Vagina (tissue), 2 donors: Measurements from ENCODE around the gene TAL1. TPM values are rescaled to one million over a fixed set of nuclear protein-coding genes. Genes with fewer than 3 reads are reported as not detected.

ENCODE experiments used
- DNase-seq, 2 donors: peaks; one replicate each; pipeline ENCODE4 v3.0.0-alpha.2; 2017; ENCODE audit errors: extremely low spot score in 2 of 2
- H3K27ac ChIP-seq: fragments of 200-600 bp; sonication (generic); one replicate; pipeline ENCODE4 v1.5.1; 2019
- H3K27me3 ChIP-seq: fragments of 200-600 bp; sonication (generic); one replicate; pipeline ENCODE4 v1.5.1; 2019
- H3K36me3 ChIP-seq, 2 donors: fragments of 200-600 bp; sonication (generic); one replicate each; pipeline ENCODE4 v1.5.1; 2017 to 2019
- H3K4me1 ChIP-seq: fragments of 200-600 bp; sonication (generic); one replicate; pipeline ENCODE4 v1.5.1; 2019
- H3K4me3 ChIP-seq, 2 donors: fragments of 200-600 bp; sonication (generic); 1 replicate in 1 of 2; 2 replicates in 1 of 2; pipeline ENCODE4 v1.5.1; 2016 to 2019
- H3K9me3 ChIP-seq: fragments of 200-600 bp; sonication (generic); one replicate; pipeline ENCODE4 v1.5.1; 2019
- POLR2A ChIP-seq, 2 donors: fragments of 450-650 bp; IDR thresholded peaks; one replicate each; pipeline ENCODE4 v1.6.1; 2017; ENCODE audit warnings: antibody characterized with exemption in 2 of 2, mild to moderate bottlenecking in 2 of 2, moderate library complexity in 2 of 2
- POLR2AphosphoS5 ChIP-seq, 2 donors: sonication (generic); formaldehyde crosslinking; IDR thresholded peaks; one replicate each; pipeline ENCODE4 v1.9.0; 2017; ENCODE audit warnings: antibody characterized with exemption in 2 of 2, mild to moderate bottlenecking in 2 of 2, low read depth in 1 of 2; ENCODE audit not compliant: insufficient read depth in 1 of 2
- intact Hi-C: fragments of 100-400 bp; cut with DNase I; formaldehyde crosslinking; loops from one replicate; pipeline ENCODE4 v1.15.1; 2023
- total RNA-seq: library from RNA; depleted of rRNA; stranded (reverse); fragments of >200 nt; gene quantifications from one replicate; pipeline ENCODE4 v1.2.3, GENCODE V29; 2016
- TF ChIP-seq, protein P1 (sequence below), 3 experiments: fragments of 450-650 bp in 2 of 3; fragments of 200-600 bp in 1 of 3; sonication (generic) in 1 of 3; IDR thresholded peaks; one replicate each; pipeline ENCODE4 v1.5.1; 2017 to 2019; ENCODE audit warnings: antibody characterized with exemption in 3 of 3, mild to moderate bottlenecking in 2 of 3, moderate library complexity in 2 of 3

TAL1 gene
- total RNA-seq, 1 donor from 2014 or later, result 7.1 TPM

DNA sequence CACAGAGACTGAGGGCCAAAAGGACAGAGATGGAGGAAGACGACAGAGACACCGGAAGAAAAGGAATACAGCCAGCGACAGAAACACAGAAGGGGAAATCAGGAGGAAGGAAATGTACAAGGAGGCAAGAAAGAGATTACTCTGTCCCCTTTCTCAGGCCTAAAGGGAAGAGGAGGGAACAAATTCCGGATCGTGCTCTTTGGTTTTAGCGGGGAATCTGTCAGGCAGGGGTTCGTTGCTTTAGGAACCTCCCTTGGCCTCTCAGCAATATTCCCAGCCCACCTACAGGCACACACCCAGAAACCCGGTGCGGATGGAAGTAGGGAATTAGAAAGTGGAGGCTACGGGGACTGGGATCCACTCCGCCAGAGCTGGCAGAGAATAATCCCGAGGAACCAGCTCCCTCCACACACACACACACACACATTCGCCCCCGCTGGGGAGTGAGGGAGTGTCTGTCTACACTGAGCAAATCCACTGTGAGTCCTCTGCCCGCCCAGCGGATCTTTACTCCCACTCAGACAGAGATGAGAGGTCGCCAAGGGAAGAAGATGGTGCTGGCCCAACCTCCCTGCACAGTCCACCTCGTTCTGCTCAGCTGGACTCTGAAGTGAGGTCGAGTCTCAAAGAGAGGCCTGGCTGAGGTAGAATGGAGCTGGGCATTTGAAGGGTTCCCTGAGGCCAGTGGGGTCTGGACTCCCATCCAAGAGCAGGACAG lies 5.7 kb downstream of the TAL1 start:
- TF ChIP-seq, protein P1, sequence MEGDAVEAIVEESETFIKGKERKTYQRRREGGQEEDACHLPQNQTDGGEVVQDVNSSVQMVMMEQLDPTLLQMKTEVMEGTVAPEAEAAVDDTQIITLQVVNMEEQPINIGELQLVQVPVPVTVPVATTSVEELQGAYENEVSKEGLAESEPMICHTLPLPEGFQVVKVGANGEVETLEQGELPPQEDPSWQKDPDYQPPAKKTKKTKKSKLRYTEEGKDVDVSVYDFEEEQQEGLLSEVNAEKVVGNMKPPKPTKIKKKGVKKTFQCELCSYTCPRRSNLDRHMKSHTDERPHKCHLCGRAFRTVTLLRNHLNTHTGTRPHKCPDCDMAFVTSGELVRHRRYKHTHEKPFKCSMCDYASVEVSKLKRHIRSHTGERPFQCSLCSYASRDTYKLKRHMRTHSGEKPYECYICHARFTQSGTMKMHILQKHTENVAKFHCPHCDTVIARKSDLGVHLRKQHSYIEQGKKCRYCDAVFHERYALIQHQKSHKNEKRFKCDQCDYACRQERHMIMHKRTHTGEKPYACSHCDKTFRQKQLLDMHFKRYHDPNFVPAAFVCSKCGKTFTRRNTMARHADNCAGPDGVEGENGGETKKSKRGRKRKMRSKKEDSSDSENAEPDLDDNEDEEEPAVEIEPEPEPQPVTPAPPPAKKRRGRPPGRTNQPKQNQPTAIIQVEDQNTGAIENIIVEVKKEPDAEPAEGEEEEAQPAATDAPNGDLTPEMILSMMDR (IDR thresholded peaks at IDR 0.05), result no peak
- no peak for TF ChIP-seq POLR2AphosphoS5 (IDR thresholded peaks at IDR 0.05; ENCODE audit: insufficient read depth in 1 of 2, low read depth in 1 of 2)
- TF ChIP-seq POLR2A (IDR thresholded peaks at IDR 0.05), result no peak
- peak overlapping the region; percentile 28 for H3K27ac ChIP-seq

DNA sequence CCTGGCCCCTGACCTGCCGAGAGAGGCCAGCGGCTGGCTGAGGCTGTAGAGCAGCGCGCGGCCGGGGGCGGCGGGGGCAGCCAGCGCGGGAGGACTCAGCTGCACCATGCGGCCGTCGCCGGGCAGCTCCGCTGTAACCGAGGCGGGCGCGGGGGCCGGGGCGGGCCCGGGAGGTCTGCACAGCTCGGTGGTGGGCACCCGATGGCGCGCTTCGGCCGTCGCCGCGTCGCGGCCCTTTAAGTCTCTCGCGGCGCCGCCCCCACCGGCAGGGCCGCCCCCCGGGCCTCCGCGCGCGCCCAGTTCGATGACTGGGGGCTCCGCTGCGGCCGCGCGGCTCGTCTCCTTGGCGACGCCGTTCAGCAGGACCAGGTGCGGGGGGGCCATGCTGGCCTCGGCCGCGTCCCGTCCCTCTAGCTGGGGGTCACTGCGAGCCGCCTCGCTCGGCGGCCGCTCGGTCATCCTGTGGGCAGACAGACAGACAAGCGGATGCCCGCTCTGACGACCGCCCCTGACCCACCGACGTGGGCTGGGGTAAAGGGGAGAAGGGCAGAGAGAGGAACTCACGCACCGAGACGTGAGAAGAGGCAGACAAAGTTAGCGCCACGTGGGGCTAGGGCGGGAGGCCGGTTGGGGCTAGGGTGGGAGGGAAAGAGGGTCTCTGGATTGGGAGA lies 6.5 kb downstream of the TAL1 start:
- Histone ChIP-seq H3K9me3 (no peaks in the 10 kb centered on the region), H3K27me3 (peaks cover 17% of the 10 kb centered on the region), H3K27ac (peak overlapping the region; percentile 28), H3K4me1 (peaks cover 19% of the 10 kb centered on the region), H3K4me3 (peak overlapping the region in 1 of 2 donors; percentile 17), H3K36me3 (no peaks in the 10 kb centered on the region)
- TF ChIP-seq, protein P1 (IDR thresholded peaks at IDR 0.05), result no peak
- TF ChIP-seq POLR2A (IDR thresholded peaks at IDR 0.05), result no peak
- no peak for TF ChIP-seq POLR2AphosphoS5 (IDR thresholded peaks at IDR 0.05; ENCODE audit: insufficient read depth in 1 of 2, low read depth in 1 of 2)
- no peak for DNase-seq
- intact Hi-C loops, result no loop called here

More for the DNA sequence above, 5.7 kb downstream of the TAL1 start:
- no peak for DNase-seq
- Histone ChIP-seq H3K4me3 (peak overlapping the region in 1 of 2 donors; percentile 17), H3K4me1 (peaks cover 24% of the 10 kb centered on the region), H3K27me3 (peaks cover 24% of the 10 kb centered on the region), H3K36me3 (no peaks in the 10 kb centered on the region), H3K9me3 (no peaks in the 10 kb centered on the region)
- intact Hi-C loops, result no loop called here

DNA sequence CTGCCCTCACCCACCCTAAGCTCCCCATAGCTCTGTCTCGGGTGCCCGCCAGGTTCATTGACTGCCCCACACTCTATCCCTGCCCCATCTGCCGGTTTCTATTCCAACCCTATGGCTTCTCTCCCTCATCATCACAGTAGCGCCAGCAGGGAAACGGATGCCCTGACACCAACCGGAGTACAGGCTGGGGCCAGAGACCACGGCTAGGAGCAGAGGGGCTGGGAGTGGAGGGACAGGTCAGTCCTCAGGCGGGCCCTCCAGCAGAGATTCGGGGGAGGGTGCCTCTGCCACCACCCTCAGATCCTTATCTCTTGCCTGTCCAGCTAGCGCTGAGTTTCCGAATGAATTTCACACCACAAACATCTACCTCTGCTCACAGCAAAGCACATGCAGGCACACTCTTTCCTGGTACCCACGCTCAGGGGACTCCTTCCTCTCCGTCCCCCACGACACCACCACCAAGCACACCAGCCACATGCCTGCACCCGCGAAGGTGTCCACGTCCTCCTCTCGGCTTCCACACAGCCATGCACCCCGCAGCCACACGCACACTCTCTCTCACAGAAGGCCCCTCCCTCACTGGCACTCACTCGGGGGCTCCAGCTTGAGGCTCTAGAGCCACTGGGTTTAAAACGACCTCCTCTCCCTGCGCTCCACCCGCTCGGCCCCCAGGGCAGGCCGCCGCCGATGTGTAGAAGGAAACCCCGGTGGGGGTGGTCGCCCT lies 7.2 kb downstream of the TAL1 start:
- intact Hi-C loops, result no loop called here
- no peak for DNase-seq
- Histone ChIP-seq H3K36me3 (no peaks in the 10 kb centered on the region), H3K9me3 (no peaks in the 10 kb centered on the region), H3K27me3 (peaks cover 13% of the 10 kb centered on the region), H3K27ac (no peak overlapping the region), H3K4me3 (peak overlapping the region in 1 of 2 donors; percentile 17), H3K4me1 (peaks cover 19% of the 10 kb centered on the region)
- TF ChIP-seq POLR2AphosphoS5 (IDR thresholded peaks at IDR 0.05; ENCODE audit: insufficient read depth in 1 of 2, low read depth in 1 of 2) (no peak), POLR2A (IDR thresholded peaks at IDR 0.05) (no peak)
- TF ChIP-seq, protein P1 (IDR thresholded peaks at IDR 0.05), result no peak

DNA sequence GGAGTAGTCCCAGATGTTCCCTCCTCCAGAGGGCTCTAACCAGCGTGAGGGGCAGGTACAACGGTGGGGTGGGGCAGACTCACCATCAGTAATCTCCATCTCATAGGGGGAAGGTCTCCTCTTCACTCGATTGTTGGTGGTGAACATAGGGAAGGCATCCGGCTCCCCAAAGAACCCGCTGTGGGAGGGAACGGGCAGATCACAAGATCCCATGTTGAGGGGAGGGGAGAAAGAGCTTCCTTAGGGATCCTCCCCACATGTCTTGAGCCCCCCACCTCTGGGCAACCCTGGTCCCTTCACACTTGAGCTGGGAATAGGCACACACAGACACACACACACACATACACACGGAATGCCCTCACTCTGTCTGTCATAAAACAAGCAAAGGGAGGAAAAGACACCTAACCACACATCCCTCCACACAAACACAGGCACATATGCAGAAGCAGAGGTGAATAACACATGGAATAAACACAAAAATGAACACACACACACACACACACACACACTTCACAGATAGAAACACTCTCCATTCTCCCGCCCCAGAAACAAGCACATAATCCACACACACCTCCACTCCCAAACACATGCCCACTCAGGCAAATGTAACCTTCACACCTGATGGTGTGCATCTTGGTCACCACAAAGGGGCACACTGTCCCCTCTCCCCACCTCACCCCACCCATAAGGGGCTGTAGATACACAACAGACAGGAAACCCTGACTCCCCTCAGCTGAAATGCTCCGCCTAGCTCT lies 7.9 kb downstream of the TAL1 start:
- no peaks in the 10 kb centered on the region for H3K36me3 ChIP-seq
- no peak overlapping the region for H3K27ac ChIP-seq
- TF ChIP-seq, protein P1 (IDR thresholded peaks at IDR 0.05), result no peak
- TF ChIP-seq POLR2A (IDR thresholded peaks at IDR 0.05), result no peak
- H3K4me3 ChIP-seq, result no peak overlapping the region
- peaks cover 12% of the 10 kb centered on the region for H3K27me3 ChIP-seq
- peaks cover 19% of the 10 kb centered on the region for H3K4me1 ChIP-seq
- intact Hi-C loops, result no loop called here
- H3K9me3 ChIP-seq, result no peaks in the 10 kb centered on the region
- no peak for DNase-seq
